Mesothelial cell of epicardium (in vitro differentiated cells): ENCODE results near the gene PTPRJ. TPM values are rescaled to one million over a fixed set of nuclear protein-coding genes. Genes with fewer than 3 reads are reported as not detected.
"Not testable (repeated sequence)": the region's sequence is repeated elsewhere in the genome, so short reads cannot be mapped to it uniquely, and the experiment has no call there.

Experiments used
- DNase-seq, 2 experiments: peaks; one replicate each; pipeline ENCODE4 v3.0.0; 2021; ENCODE audit warnings: low spot score in 2 of 2; ENCODE audit not compliant: unreplicated experiment in 2 of 2
- H3K27ac Mint-ChIP-seq: 2 replicates; pipeline ENCODE4 v1.8.0; 2021; ENCODE audit warnings: mixed read lengths
- H3K27me3 Mint-ChIP-seq: 2 replicates; pipeline ENCODE4 v1.8.0; 2021; ENCODE audit warnings: low read depth, mixed read lengths
- H3K36me3 Mint-ChIP-seq: 2 replicates; pipeline ENCODE4 v1.8.0; 2021; ENCODE audit warnings: mixed read lengths
- H3K4me1 Mint-ChIP-seq: 2 replicates; pipeline ENCODE4 v1.8.0; 2021; ENCODE audit warnings: mixed read lengths
- H3K4me3 Mint-ChIP-seq: 2 replicates; pipeline ENCODE4 v1.8.0; 2021; ENCODE audit warnings: mild to moderate bottlenecking, moderate library complexity, mixed read lengths
- H3K9me3 Mint-ChIP-seq: 2 replicates; pipeline ENCODE4 v1.8.0; 2021; ENCODE audit warnings: mixed read lengths
- total RNA-seq: library from RNA; stranded (reverse); gene quantifications from 3 replicates; pipeline ENCODE4 v1.2.1, GENCODE V29; 2021
- TF ChIP-seq, protein P1 (sequence below): fragments of 200-600 bp; sonication (generic); IDR thresholded peaks from one replicate; pipeline ENCODE4 v1.5.0; 2021; ENCODE audit warnings: antibody characterized with exemption; ENCODE audit not compliant: unreplicated experiment

PTPRJ gene
- total RNA-seq, 1 donor from 2014 or later = 26.2 TPM

DNA sequence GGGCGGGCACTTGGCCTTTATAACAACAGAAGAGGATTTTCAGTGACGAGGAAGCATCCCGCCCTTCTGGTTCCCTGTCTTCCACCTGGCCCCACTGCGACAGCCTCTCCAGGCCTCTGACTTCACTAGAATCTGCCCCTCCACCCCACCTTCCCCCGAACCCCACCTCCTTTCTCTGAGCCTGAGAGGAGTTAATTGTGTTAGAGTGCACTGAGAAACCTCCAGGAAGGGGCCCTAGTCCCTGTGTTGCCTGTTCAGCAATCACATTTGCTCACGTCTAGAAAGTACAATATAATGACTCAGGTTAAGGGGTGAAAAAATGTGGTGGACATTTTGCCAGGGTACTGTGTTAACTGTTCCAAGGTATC is 38.8 kb downstream of the PTPRJ start:
- peak overlapping the region; percentile 95 for H3K27ac Mint-ChIP-seq
- TF ChIP-seq, protein P1, sequence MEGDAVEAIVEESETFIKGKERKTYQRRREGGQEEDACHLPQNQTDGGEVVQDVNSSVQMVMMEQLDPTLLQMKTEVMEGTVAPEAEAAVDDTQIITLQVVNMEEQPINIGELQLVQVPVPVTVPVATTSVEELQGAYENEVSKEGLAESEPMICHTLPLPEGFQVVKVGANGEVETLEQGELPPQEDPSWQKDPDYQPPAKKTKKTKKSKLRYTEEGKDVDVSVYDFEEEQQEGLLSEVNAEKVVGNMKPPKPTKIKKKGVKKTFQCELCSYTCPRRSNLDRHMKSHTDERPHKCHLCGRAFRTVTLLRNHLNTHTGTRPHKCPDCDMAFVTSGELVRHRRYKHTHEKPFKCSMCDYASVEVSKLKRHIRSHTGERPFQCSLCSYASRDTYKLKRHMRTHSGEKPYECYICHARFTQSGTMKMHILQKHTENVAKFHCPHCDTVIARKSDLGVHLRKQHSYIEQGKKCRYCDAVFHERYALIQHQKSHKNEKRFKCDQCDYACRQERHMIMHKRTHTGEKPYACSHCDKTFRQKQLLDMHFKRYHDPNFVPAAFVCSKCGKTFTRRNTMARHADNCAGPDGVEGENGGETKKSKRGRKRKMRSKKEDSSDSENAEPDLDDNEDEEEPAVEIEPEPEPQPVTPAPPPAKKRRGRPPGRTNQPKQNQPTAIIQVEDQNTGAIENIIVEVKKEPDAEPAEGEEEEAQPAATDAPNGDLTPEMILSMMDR = no peak
- peaks cover 44% of the 10 kb centered on the region for H3K4me1 Mint-ChIP-seq
- no peaks in the 10 kb centered on the region for H3K9me3 Mint-ChIP-seq
- H3K27me3 Mint-ChIP-seq = no peaks in the 10 kb centered on the region
- peak overlapping the region; percentile 43 for H3K4me3 Mint-ChIP-seq
- H3K36me3 Mint-ChIP-seq = no peaks in the 10 kb centered on the region
- DNase-seq = no peak

DNA sequence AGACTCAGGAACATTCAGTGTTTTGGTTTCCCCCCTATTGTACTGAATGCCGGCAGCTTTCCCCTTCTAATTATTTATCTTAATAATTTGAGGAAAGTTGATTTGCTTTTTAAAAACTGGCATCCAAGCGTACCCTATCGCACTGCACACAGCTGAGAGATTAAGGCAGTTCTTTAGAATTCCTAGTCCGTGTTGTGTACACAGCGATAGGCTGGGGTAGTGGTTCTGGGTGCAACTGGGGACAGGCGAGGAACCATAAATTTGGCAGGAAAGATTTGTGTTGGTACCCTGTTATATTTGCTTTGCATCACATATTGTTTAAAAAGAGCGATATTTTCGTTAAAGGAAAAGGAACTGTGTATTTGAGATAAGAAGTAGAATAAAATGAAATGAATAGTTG is 39.2 kb downstream of the PTPRJ start:
- Mint-ChIP-seq H3K4me1 (peaks cover 46% of the 10 kb centered on the region), H3K9me3 (no peaks in the 10 kb centered on the region), H3K27ac (peak overlapping the region; percentile 95), H3K4me3 (no peak overlapping the region), H3K27me3 (no peaks in the 10 kb centered on the region), H3K36me3 (no peaks in the 10 kb centered on the region)
- DNase-seq = no peak
- TF ChIP-seq, protein P1 = no peak

DNA sequence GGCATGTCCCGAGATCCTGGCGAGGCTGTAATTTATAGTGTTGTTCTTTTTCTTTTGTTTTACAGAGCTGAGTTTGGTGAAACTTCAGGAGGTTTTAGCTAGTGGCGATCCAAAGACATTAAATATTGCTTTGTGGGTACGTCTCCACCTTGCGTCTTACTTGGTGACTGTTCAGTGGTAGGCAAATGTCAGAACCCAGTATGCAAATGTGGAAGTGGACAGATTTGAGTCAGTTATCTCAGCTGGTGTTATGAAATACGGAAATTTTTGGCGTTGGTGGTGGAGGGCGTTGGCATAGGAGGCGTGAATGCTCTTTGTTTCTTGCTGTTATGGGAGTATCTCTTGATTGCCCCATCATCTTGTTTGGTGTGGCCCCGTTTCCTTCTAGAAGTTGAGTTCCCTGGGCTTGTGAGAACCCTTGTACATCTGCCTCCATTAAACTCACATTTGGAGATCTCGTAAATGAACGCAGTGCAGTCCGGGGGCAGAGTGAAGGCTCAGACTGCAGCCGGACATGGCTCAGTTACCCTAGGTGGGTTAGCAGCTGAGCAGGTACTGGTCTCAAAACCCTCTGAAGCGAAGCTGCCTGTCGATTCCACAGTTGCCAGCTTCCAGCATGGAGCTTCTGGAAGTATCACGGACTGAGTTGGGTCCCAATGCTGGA is 39.9 kb downstream of the PTPRJ start:
- H3K27me3 Mint-ChIP-seq = no peaks in the 10 kb centered on the region
- TF ChIP-seq, protein P1 = no peak
- peaks cover 52% of the 10 kb centered on the region for H3K4me1 Mint-ChIP-seq
- peak overlapping the region; percentile 95 for H3K27ac Mint-ChIP-seq
- no peak overlapping the region for H3K4me3 Mint-ChIP-seq
- H3K9me3 Mint-ChIP-seq = no peaks in the 10 kb centered on the region
- no peaks in the 10 kb centered on the region for H3K36me3 Mint-ChIP-seq
- DNase-seq = no peak

DNA sequence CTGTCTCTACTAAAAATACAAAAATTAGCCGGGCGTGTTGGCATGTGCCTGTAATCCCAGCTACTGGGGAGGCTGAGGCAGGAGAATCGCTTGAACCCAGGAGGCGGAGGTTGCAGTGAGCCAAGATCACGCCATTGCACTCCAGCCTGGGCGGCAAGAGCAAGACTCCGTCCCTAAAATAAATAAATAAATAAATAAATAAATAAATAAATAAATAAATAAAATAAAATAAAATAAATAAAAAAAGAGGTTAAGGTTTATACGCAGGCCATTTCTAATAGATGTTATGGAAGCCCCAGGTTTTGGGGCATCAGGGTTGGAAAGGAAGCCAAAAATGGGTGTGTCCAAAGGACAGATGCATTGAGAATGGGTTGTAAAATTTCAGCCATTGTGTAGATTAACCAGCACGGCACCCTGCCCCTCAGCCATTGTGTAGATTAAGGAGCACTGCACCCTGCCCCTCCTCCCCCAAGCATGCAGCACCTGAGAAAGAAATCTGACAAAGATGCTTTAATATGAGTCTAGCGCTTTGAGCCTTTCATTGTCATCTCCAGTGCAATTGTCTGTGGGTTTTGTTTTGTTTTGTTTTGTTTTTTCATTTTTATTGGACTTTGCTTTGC is 41.0 kb downstream of the PTPRJ start:
- H3K4me1 Mint-ChIP-seq = peaks cover 52% of the 10 kb centered on the region
- not testable (repeated sequence) for H3K36me3 Mint-ChIP-seq, H3K27ac Mint-ChIP-seq, H3K27me3 Mint-ChIP-seq, DNase-seq, H3K4me3 Mint-ChIP-seq, H3K9me3 Mint-ChIP-seq

DNA sequence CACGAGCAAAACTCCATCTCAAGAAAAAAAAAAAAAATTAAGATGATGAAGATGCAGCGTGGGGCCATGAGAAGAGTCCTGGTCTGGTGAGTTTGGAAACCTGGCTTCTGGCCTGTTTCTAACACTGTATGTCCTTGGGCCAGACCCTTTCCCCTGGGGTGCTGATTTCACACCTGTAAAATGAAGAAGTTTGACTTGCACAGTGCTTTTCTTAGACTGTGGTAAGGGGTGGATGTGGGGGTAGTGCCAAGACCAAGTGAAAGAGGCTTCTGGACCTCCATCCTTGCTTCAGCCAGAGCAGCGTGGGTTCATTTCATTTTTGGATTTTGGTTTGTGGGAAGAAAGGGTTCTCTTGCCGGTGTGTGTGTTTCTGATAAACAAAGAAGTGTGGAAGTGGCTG is 42.1 kb downstream of the PTPRJ start:
- Mint-ChIP-seq H3K9me3 (no peaks in the 10 kb centered on the region), H3K27me3 (no peaks in the 10 kb centered on the region), H3K4me3 (no peak overlapping the region), H3K27ac (peak overlapping the region; percentile 10), H3K36me3 (no peaks in the 10 kb centered on the region), H3K4me1 (peaks cover 45% of the 10 kb centered on the region)
- TF ChIP-seq, protein P1 = no peak
- DNase-seq = no peak

DNA sequence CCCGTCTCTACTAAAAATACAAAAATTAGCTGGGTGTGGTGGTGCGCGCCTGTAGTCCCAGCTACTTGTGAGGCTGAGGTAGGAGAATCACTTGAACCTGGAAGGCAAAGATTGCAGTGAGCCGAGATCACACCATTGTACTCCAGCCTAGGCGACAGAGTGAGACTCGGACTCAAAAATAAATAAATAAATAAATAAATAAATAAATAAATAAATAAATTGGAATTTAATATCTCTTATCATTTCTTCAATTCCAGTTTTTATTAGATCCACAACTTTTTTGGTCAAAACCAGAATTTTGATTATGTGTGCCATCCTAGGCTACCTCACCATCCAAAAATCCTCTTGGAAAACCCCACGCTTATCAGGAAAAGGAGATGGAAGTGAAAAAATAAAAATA is 43.2 kb downstream of the PTPRJ start:
- not testable (repeated sequence) for H3K36me3 Mint-ChIP-seq, H3K4me3 Mint-ChIP-seq, H3K27ac Mint-ChIP-seq

More for the DNA sequence above, 43.2 kb downstream of the PTPRJ start:
- DNase-seq, H3K27me3 Mint-ChIP-seq, H3K9me3 Mint-ChIP-seq: not testable (repeated sequence)
- peaks cover 37% of the 10 kb centered on the region for H3K4me1 Mint-ChIP-seq
